ENCODE results near the gene COA1.

The COA1 gene

GRCh38 chr7:43649755-43650274 lies 79.5 kb downstream of the COA1 start:
- no peak for TF ChIP-seq ZNF70 (CRISPR knock-in tag; IDR thresholded peaks at IDR 0.05)
- TF ChIP-seq SNAI2 (CRISPR knock-in tag; IDR thresholded peaks at IDR 0.05), result no peak
- TF ChIP-seq TSHZ2 (CRISPR knock-in tag; IDR thresholded peaks at IDR 0.05), result no peak
- no peak for TF ChIP-seq RARB (CRISPR knock-in tag; IDR thresholded peaks at IDR 0.05)
- no peak for TF ChIP-seq CSDC2 (CRISPR knock-in tag; IDR thresholded peaks at IDR 0.05)
- no peak for TF ChIP-seq ISL1 (CRISPR knock-in tag; IDR thresholded peaks at IDR 0.05)
- TF ChIP-seq ZC3H10 (CRISPR knock-in tag; IDR thresholded peaks at IDR 0.05), result no peak
- no peak for TF ChIP-seq OSR1 (CRISPR knock-in tag; IDR thresholded peaks at IDR 0.05)
- TF ChIP-seq GLIS3 (CRISPR knock-in tag; IDR thresholded peaks at IDR 0.05), result no peak
- TF ChIP-seq ARNTL (CRISPR knock-in tag; IDR thresholded peaks at IDR 0.05; ENCODE audit: borderline replicate concordance, low read depth), result no peak
- TF ChIP-seq CREB5 (CRISPR knock-in tag; IDR thresholded peaks at IDR 0.05; ENCODE audit: low read depth), result no peak
- no peak for TF ChIP-seq CSRNP3 (CRISPR knock-in tag; IDR thresholded peaks at IDR 0.05)
- no peak for TF ChIP-seq PPARA (CRISPR knock-in tag; IDR thresholded peaks at IDR 0.05; ENCODE audit: borderline replicate concordance)
- TF ChIP-seq BACH2 (CRISPR knock-in tag; IDR thresholded peaks at IDR 0.05; ENCODE audit: borderline replicate concordance), result no peak
- TF ChIP-seq POU6F1 (CRISPR knock-in tag; IDR thresholded peaks at IDR 0.05; ENCODE audit: borderline replicate concordance, low read depth), result no peak
- TF ChIP-seq ZNF565 (CRISPR knock-in tag; conservative IDR thresholded peaks at IDR 0.05; ENCODE audit: low read depth), result no peak
- ATAC-seq, result no peak

GRCh38 chr7:43648473-43649406 lies 80.6 kb downstream of the COA1 start:
- ATAC-seq, result peak; percentile 5
- TF ChIP-seq RARB (CRISPR knock-in tag; IDR thresholded peaks at IDR 0.05) (peak; percentile 12; the same call in 1 of the 2 replicates), ISL1 (CRISPR knock-in tag; IDR thresholded peaks at IDR 0.05) (no peak), CSRNP3 (CRISPR knock-in tag; IDR thresholded peaks at IDR 0.05) (no peak), ESRRG (CRISPR knock-in tag; IDR thresholded peaks at IDR 0.05) (no peak), TSHZ2 (CRISPR knock-in tag; IDR thresholded peaks at IDR 0.05) (no peak), PATZ1 (CRISPR knock-in tag; IDR thresholded peaks at IDR 0.05; ENCODE audit: borderline replicate concordance) (peak; percentile 11; the same call in 1 of the 2 replicates), TOX (CRISPR knock-in tag; IDR thresholded peaks at IDR 0.05; ENCODE audit: borderline replicate concordance) (peak; percentile 21; the same call in 1 of the 2 replicates), ZNF565 (CRISPR knock-in tag; conservative IDR thresholded peaks at IDR 0.05; ENCODE audit: low read depth) (no peak), OSR1 (CRISPR knock-in tag; IDR thresholded peaks at IDR 0.05) (no peak), PPARA (CRISPR knock-in tag; IDR thresholded peaks at IDR 0.05; ENCODE audit: borderline replicate concordance) (no peak), BACH2 (CRISPR knock-in tag; IDR thresholded peaks at IDR 0.05; ENCODE audit: borderline replicate concordance) (no peak), CSDC2 (CRISPR knock-in tag; IDR thresholded peaks at IDR 0.05) (no peak; the same call in 1 of the 2 replicates), ZFP30 (CRISPR knock-in tag; IDR thresholded peaks at IDR 0.05) (0 out of 2 replicates have a peak, but pooled peaks have one; percentile 5), ZNF8 (CRISPR knock-in tag; IDR thresholded peaks at IDR 0.05) (0 out of 2 replicates have a peak, but pooled peaks have one; percentile 16), ZNF70 (CRISPR knock-in tag; IDR thresholded peaks at IDR 0.05) (no peak; the same call in 1 of the 2 replicates), ZFP3 (CRISPR knock-in tag; IDR thresholded peaks at IDR 0.05) (no peak), ZC3H10 (CRISPR knock-in tag; IDR thresholded peaks at IDR 0.05) (peak; percentile 43; the same call in 1 of the 2 replicates)

All from SK-N-SH treated with all-trans-retinoic acid at 6 μM for 48 hours (cell line).